Measurements from ENCODE around the gene ZMAT2. TPM values are rescaled to one million over a fixed set of nuclear protein-coding genes. Genes with fewer than 3 reads are reported as not detected.

ZMAT2 gene
- polyA plus RNA-seq, 2 of the 4 experiments (the other 2 are of a cell fraction) = 90.9 to 208 TPM

GRCh38 chr5:140733098-140733497, 32.9 kb downstream of the ZMAT2 start:
- FAIRE-seq = no peak
- H3K4me1 ChIP-seq = no peaks in the 10 kb centered on the region
- no peak for ATAC-seq
- H3K4me3 ChIP-seq = no peak overlapping the region
- H3K27ac ChIP-seq = no peak overlapping the region
- 40% methylated on average over 4 of the region's 4 CpGs for WGBS (ENCODE audit: missing lambda C conversion rate)
- ChIA-PET CTCF (interaction anchor here (1.0 kb wide), 1 partner anchor 18 kb away, joined by 3 read pairs; no protein-coding TSS in a partner anchor), POLR2A (no interaction called here)
- no peak for DNase-seq (ENCODE audit: low read depth in 1 of 2, low spot score in 1 of 2)
- H3K9me3 ChIP-seq = peaks cover 9% of the 10 kb centered on the region; the same call in 1 of the 3 replicates
- TF ChIP-seq NPAS2 (CRISPR knock-in tag; IDR thresholded peaks at IDR 0.05; ENCODE audit: borderline replicate concordance) = no peak
- no peak for TF ChIP-seq KDM1A (IDR thresholded peaks at IDR 0.05; ENCODE audit: low read depth)
- no peak for TF ChIP-seq HDAC2 (IDR thresholded peaks at IDR 0.05)
- no peak for TF ChIP-seq BHLHE40 (IDR thresholded peaks at IDR 0.05; ENCODE audit: low read depth, low read length)
- TF ChIP-seq ZNF302 (CRISPR knock-in tag; IDR thresholded peaks at IDR 0.05) = no peak
- TF ChIP-seq NFE2L2 (conservative IDR thresholded peaks at IDR 0.05; ENCODE audit: low read length) = no peak
- no peak for TF ChIP-seq HEYL (CRISPR knock-in tag; IDR thresholded peaks at IDR 0.05)
- no peak for TF ChIP-seq RAD21 (conservative IDR thresholded peaks at IDR 0.05 in 1 of 2, IDR thresholded peaks at IDR 0.05 in 1 of 2)
- TF ChIP-seq GATA3 (IDR thresholded peaks at IDR 0.05; ENCODE audit: borderline replicate concordance) = no peak
- no peak for TF ChIP-seq ATOH8 (CRISPR knock-in tag; IDR thresholded peaks at IDR 0.05; ENCODE audit: low read depth)
- TF ChIP-seq ELK1 (IDR thresholded peaks at IDR 0.05; ENCODE audit: low read depth, low read length) = no peak
- TF ChIP-seq PHF8 (IDR thresholded peaks at IDR 0.05; ENCODE audit: borderline replicate concordance, low read depth) = no peak
- TF ChIP-seq SREBF2 (IDR thresholded peaks at IDR 0.05) = no peak
- no peak for TF ChIP-seq RARB (CRISPR knock-in tag; IDR thresholded peaks at IDR 0.05)
- no peak for TF ChIP-seq EHMT2 (IDR thresholded peaks at IDR 0.05; ENCODE audit: low read depth)
- no peak for TF ChIP-seq E2F6 (IDR thresholded peaks at IDR 0.05; ENCODE audit: borderline replicate concordance, low read depth)
- no peak overlapping the region for H3K4me2 ChIP-seq

- ChIA-PET CTCF (interaction anchor here (0.7 kb wide), 1 partner anchor 367 kb away, joined by 3 read pairs; no protein-coding TSS in a partner anchor), POLR2A (no interaction called here)
- no peaks in the 10 kb centered on the region for H3K4me1 ChIP-seq
- DNase-seq (ENCODE audit: low read depth in 1 of 2, low spot score in 1 of 2) (peak in 1 of 2 experiments; percentile 50), FAIRE-seq (peak; percentile 43), ATAC-seq (peak; percentile 81 to 85; a peak in 4 of 6 replicates)
- no peak overlapping the region for H3K4me3 ChIP-seq
- WGBS (ENCODE audit: missing lambda C conversion rate) = 33% methylated on average over 7 of the region's 7 CpGs
- TF ChIP-seq HDAC2 (IDR thresholded peaks at IDR 0.05) (no peak), RAD21 (conservative IDR thresholded peaks at IDR 0.05 in 1 of 2, IDR thresholded peaks at IDR 0.05 in 1 of 2) (peak; percentile 34 to 56; a peak in 3 of 5 replicates), CTCF (IDR thresholded peaks at IDR 0.05) (peak; percentile 17; the same call in 1 of the 3 replicates), E2F6 (IDR thresholded peaks at IDR 0.05; ENCODE audit: borderline replicate concordance, low read depth) (no peak)
- H3K9me3 ChIP-seq = peaks cover 18% of the 10 kb centered on the region; the same call in 2 of the 3 replicates
- H3K27ac ChIP-seq = no peak overlapping the region
- no peak overlapping the region for H3K4me2 ChIP-seq
Observed at GRCh38 chr5:140734354-140734753, 34.1 kb downstream of the ZMAT2 start.

Data from A549 (cell line).